UCSD-AML1 (cell line): Measurements from ENCODE around the gene C1S.

Experiments
- DNase-seq: peaks from one replicate; lab custom pipeline; 2025; ENCODE audit not compliant: unreplicated experiment; lab: John Stamatoyannopoulos, UW

C1S gene

DNA sequence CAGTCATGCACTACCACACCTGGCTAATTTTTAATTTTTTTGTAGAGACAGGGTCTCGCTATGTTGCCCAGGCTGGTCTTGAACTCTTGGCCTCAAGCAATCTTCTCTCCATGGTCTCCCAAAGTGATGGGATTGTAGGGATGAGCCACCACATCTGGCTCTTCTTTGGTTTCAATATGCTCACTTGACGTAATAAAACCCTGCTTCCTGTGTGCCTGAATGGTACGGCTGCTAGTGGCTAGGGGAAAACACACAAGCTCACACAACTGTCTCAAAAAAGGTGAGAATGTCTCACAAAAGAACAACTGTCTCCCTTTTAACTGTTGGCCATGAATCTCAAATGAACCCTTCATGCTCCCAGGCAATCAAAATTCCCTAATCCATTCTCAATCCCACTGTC, 15.0 kb downstream of the C1S start:
- no peak for DNase-seq

DNA sequence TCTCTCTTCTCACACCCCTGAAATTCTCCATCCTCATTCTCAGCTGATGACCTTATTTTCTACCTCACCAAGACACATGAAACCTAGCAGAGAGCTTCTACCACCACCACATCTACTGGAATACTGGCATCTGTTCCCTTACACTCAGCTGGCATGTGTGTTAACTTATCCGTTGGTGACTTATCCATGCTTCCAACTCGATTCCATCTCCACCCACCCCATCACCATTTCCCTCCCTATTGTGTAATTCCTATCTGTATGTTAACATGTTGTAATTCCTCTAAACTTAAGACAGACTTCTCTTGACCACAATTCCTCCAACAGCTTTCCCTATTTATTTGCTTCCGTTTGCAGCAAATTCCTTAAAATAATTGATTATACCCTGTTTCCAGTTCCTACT, 15.4 kb downstream of the C1S start:
- DNase-seq, result no peak

DNA sequence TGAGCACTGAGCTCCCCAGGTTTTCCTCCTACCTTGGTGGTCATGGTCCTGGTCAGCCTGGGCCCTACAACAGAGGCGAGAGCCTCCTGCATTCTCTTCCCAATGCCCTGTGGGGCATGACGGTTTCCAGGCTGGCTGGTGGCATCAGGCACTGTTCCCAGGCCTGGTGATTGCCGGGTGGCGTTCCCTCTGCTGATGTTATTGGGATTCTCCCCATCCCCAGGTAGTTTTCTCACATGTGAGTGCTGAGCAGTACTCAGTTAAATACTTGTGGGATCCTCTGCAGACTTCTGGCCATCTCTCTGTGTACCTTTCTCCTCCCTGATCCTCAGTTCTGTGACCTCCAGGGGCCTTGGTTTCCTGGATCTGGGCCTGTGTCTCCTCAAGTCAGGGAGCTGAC, 16.0 kb downstream of the C1S start:
- no peak for DNase-seq

DNA sequence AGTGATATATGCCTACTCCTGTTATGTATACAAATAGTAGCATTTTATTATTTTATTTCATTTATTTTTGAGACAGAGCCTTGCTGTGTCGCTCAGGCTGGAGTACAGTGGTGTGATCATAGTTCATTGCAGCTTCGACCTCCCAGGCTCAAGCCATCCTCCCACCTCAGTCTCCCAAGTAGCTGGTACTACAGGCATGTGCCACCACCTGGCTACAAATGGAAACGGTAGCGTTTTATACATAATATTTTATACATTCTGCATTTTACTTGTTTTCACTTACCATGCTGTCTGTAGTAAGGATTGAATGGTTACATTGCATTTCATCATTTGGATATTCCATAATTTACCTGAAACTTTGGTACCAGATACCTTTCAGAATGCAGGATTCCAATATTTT, 17.6 kb downstream of the C1S start:
- DNase-seq, result no peak

DNA sequence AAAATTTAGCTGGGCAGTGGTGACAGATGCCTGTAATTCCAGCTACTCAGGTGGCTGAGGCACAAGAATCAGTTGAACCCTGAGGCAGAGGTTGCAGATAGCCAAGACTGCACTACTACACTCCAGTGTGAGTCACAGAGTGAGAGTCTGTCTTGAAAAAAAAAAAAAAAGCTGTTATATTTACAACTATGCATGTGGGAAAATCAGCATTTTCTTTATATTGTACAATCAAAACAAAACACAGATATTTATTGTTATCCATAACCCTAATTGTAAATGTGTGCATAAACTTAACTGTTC, 19.3 kb downstream of the C1S start:
- DNase-seq, result no peak

DNA sequence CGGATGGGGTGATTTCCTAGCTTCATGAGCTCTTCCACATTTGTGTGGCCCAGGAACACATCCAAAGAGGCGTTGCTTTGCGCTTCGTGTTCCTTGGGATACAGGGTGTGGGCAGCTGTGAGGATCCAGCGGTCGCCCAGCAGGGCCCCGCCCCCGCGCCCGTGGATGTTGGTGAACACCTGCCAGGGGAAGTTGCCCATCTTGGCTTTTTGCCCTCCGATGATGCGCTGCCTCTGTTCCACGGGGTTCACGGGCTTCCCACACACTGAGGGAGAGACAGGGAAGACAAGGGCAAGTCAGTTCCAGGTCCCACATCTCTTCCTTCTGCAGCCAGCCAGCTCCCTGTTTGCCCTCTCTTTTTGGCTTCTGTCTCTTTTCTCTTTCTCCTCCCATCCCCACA, 20.5 kb downstream of the C1S start:
- no peak for DNase-seq

DNA sequence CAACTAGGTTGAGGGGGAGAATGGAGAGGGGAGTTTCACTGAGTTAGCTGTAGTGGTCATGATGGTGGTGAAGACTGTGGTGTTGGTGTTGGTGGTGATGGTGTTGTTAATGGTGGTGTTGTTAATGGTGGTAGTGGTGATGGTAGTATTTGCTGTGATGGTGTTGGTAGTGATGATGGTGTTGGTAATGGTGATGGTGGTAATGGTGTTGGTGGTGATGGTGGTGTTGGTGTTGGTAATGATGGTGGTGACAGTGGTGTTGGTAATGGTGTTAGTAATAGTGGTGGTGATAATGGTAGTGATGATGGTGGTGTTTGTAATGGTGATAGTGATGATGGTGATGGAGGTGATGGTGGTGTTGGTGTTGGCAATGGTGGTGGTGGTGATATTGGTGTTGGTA, 22.6 kb downstream of the C1S start:
- no peak for DNase-seq

DNA sequence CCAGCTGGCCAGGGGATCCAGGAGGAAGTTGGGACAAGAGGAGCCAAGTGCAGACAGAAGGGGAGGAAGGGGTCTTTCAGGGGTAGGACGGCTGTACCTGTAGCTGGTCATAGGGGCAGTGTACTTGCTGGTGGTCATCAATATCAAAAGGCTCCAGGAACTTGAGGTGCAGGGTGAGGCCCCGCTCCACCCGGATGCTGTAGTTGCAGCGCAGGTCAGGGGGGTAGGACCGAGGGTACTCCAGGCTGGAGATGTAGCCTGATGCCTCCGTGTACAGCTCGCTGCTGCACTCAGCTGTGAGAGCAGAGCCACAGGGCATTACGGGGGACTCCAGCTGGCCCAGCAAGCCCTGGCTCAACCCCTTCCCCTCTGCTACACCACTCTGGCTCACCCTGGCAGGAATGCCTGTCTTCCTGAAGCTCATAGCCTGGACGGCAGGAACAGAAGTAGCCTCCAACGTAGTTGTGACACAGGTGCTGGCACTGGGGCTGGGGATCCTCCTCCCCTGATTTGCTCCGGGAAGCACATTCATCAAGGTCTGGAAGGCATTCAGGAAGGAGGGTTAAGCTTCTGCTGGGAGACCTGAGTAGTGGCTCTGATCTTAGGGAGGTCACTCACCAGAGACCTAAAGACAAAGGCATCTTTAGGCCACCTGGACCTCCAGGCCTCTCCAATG, 28.8 kb downstream of the C1S start:
- no peak for DNase-seq

DNA sequence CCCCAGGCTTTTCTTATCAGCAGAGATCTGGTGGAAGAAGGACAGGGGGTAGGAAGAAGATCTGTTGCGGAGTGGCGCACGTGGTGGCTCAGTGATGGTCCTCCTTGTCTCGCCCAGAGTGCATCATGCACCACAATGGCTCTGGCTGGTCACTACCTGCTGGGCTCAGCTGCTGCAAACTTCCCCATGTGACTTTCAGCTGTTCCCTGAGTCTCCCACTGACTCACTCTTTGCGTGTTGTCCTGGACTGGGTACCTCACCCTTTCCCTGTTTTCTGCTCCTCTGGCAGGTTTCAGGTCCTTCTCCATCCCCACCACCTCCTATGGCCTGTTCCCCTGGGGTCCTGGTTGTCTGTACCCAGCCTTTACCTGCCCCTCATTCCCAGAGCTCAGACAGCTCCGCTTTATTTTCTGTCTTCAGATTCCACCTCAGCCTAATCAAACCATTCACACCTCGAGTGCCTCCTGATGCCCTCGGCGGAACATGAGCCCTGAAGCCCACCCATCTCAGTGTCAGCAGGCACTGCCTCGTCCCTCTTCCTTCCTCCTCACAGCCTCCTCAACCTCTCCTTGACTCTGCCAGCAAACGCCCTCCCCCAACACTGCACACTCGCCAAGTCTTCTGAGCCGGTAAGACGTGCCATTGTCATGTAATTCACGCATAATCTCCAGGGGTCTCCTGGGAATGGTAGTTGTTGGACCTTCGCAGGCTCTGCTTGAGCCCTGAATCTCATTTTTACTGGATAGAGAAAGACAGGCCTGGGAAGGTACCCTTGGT, 29.9 kb downstream of the C1S start:
- DNase-seq, result no peak

DNA sequence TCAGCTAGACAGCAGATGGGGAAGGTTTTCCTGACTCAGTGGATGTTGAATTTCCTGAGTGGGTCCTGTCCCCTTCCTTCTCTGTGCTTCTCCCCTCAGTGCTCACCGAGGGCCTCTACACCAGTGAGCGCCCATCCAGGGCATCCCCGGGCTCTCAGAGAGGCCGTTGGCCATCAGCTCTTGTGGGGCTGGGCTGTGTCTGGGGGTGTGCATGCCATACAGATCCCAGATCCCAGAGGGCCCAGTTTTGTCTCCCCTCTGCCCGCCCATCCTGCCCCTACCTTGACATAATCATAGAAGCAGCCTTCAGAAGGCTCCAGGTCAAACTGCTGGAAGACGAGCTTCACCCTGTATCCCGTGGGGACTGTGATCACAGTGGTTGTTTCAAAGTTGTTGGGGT, 30.7 kb downstream of the C1S start:
- no peak for DNase-seq

DNA sequence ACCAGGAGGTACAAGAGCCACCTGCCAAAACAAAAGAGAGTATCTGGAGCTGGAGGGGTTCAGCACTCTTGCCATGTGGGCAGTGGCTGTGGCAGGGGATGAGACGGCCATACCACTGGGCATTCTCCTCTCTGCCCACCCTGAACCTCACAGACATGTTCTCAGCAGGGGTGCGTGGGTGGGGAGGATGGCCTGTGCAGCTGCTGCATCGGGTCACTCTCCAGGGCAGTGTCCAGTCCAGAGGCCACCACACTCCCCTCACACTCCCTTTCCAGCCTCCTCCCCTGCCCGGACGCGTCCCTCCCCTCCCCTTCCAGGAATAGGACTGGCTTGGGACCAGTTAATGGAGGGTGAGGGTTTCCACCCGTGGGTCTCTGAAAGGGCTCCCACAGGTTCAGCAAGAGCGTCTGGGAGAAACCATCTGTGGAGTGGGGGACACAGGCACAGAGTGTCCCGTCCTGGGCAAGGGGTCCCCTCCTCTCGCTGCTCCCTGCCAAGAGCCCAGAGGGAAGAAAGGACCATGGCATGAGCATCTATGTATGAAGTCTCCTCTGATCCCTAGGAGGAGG, 31.2 kb downstream of the C1S start:
- no peak for DNase-seq

DNA sequence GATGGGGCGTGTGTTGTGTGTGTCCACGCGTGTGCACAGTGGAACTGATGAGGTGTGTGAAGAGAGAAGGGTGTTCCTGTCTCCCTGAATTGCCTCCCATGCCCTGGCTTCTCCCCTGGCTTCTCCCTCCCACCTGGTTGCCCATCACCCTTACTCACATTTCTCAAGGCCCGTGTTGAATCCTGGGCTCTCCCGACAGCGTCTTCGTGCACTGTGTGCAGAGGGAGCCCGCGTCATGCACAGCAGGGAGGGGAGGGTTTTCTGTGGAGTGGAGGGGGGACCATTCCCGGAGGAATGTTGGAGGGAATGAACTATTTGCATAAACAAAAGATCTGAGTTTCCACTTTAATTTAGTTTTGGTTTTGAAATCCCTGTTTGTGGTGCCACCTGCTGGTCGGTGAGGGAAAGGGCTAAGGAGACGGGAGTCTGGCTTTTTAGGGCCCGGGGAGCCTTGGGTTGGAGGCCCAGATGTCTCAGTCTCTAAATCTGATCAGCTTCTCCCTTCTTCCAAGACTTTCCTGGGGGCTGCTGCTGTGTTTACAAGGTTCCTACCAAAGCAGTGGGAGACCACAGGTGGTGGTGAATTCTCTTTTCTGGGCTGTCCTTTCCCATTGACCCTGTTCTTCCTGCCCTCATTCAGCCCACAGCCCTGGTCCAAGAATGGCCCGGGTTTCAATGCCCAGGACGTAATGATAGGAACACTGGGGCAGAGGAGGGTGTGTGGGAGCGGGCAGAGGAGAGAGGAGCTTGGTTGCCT, 31.9 kb downstream of the C1S start, which contains the start of gene C1R:
C1R (minus strand) TSS at position 217 of the 757 bp plus-strand sequence; CDS start at position 160, 57 bp downstream.
- peak; percentile 56 for DNase-seq

DNA sequence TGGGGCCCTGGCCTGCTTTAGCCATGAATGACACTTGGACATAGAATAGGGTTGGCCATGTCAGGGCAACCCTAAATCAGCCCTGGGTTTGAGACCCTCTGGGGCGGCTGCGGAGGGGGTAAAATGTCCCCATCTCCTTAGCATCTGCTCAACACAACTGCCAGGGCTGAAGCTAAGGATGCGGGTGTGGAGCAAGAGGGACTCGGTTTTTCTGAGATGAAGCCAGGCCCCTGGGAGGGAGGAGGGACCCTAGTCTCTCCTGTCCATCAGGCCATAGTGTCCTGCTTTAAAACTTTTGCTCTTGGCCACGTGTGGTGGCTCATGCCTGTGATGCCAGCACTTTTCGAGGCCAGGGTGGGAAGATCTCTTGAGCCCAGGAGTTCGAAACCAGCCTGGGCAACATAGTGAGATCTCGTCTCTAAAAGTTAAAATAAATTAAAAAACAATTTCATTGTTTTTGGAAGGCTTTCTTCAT, 32.5 kb downstream of the C1S start:
- DNase-seq, result no peak

DNA sequence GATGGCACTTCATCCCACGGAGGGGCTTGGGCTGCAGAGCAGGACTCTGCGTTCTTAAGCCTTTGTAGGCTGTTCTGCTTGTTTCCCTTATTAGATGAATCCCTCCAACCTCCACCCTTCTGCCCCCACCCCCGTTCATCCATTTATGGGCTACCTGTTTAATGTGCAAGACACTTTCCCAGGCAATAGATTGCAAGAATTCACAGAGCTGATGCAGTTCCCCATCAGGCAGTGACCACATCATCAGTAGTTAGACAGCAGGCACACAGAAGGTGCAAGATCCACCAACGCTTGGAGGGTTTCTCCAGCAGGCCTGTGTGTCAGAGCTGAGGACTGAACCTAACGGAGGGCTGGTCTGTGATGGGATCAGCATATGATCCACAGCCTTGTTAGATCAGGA, 33.0 kb downstream of the C1S start:
- DNase-seq, result no peak

DNA sequence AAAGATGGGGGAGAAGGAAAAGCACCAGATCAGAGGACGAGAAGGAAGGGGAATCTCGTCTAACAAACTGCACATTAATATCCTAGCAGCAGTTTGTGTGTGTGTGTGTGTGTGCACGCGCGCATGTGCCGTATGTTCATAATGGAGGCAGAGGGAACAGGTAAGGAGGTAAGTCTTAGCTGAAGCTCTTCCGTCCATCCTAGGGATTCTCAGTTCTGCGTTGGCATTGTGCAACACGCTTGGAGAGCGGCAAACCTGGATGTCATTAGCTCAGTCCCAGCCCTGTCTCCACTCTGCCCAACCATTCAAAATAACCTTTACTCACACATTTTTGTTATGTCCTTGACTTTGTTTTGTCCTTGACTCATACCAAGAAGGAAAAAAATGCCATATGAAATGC, 33.4 kb downstream of the C1S start:
- no peak for DNase-seq

DNA sequence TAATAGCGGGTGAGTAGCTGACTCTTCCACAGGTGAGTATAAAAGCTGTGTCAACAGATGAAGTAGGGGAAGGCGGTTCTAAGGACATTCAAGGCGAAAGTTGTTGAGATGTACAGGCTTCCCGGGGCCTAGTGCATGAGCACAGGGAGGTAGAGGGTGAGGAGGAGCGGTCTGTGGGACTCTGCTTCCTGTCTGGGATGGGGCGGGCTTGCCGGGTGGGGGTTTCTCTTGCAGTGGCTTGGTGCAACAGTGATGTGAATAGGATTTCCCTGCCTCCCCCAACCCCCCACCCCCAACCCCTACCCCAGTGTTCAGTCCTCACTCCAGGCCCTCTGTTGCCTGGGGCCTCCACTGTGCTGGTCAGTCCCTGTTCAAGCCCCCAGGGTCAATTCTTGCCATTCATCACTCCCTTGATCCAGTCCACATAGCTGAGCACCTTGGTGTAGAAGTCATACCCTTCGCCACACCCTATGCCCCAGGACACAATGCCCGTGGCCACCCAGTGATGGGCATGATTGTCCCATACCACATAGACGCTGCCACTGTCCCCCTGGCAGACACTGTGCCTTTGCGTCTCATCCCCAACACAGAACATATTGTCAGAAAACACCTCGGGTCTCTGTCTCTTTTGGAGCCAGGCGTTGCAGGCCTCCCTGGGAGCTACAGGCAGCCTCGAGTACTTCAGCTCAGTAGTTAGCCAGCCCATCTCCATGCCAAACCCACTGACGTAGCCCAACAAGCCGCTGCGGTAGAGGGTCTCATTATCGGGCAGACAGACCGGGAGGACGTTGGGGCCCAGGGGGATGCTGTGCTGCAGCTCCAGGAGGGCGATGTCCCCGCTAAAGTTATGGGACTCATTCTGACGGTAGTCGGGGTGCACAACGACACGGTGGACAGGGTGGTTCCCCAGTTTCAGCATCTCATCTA, 35.8 kb downstream of the C1S start:
- DNase-seq, result no peak

DNA sequence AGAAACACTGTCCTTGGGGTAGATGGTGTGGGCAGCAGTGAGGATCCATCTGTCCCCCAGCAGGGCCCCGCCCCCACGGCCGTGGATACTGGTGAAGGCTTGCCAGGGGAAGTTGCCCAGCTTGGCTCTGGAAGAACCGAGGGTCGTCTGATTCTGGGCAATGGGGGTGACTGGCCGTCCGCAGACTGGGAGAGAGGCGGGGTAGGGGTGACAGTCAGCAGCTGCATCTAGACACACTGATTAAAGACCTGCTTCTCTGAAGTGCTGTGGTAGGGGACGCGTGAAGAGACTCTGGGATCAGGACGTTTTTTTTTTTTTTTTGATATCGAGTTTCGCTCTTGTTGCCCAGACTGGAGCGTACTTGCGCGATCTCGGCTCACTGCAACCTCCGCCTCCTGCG, 36.5 kb downstream of the C1S start:
- DNase-seq, result no peak

DNA sequence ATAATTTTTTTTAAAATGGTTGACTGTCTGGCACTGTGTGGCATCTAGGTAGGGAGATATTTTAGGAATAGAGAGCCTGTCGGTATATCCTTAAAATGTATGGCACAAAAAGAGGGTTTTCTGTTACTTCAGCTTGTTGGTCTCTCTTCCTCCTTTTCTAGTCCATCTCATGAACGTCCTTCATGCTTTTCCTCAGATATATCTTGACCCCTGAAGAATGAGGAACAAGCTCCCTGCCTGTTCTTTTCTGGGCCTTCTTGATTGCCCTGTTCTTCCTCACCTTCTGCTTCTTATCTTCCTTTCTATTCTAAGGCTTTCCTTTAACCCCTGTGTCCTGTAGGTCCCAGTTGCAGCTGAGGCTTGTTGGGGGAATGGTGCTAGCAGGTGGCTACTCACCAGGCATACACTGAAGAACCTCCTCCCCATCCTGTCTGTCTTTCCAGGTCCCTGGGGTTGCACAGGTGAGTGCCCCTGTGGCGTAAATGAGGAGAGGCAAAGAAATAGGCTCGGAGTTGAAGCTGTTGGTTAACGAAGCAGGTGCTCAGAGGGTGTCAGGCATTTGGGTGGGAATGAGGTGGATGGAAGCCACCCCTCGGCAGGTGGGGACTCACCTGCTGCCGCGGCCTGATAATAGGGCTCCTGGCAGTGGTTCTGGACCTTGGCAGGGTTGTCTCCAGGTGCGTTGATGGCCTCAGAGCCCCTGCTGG, 38.9 kb downstream of the C1S start:
- no peak for DNase-seq

DNA sequence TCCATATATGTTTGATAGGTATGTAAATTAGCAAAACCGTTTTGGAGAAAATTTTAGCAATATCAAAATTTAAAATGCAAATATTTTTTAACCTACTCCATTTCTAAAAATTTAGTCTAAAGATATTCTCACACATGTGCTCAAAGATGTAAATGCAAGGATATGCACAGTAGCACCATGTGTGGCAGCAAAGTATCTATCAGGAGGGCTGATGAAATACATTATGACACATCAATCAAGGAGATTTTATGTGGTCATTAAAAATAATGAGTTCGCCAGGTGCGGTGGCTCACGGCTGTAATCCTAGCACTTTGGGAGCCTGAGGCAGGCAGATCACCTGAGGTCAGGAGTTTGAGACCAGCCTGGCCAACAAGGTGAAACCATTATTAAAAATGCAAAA, 39.7 kb downstream of the C1S start:
- DNase-seq, result no peak

DNA sequence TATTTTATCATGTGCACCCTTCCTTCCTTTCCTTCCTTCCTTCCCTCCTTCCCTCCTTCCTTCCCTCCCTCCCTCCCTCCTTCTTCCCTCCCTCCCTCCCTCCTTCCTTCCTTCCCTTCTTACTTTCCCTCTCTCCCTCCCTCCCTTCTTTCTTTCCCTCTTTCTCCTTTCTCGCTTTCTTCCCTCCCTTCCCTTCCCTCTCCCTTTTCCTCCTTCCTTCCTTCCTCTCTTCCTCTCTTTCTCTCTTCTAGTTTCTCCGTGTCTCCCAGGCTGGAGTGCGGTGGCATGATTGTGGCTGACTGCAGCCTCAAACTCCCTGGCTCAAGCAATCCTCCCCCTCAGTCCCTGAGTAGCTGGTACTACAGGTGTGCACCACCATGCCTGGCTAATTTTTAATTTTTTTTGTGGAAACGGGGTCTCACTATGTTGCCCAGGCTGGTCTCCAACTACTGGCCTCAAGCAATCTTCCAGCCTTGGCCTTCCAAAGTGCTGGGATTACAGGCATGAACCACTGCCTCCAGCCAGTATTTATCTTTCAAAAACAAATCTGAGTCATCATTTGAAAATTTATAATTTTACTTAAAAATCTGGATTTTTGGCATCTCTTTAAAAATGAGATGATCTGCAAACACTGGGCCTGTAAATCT, 40.7 kb downstream of the C1S start:
- no peak for DNase-seq
